ENCODE results near the gene TRIM32.

Gene TRIM32

DNA sequence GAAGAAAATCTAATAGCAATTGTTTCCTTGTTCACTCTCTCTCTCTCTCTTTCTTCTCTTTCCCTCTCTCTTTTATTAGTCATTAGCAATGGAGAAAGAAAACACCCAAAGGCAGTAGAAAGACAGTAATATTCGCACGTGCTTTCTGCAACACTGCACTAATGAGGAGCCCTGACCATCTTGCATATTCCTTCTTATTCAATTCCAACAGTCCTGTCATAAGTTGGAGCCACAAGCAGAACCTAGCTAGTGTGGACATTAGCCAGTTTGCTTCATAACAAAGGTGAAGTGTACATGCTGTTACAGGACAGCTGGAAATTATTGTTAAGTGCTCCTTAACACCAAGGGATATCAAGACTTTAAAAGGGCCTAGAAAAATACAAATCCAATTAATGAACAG lies 63.4 kb downstream of the TRIM32 start:
- DNase-seq (ENCODE audit: low read depth in 4 of 4, low spot score in 1 of 4): no peak

Data from stimulated activated CD4-positive, alpha-beta T cell treated with anti-CD3 and anti-CD28 coated beads, Interleukin-1b, Interleukin-23, amount 100 ng/mL, for 24 hours (primary cell).